ENCODE measurements around the gene ZNF649. TPM values are rescaled to one million over a fixed set of nuclear protein-coding genes. Genes with fewer than 3 reads are reported as not detected.

The ZNF649 gene
- total and polyA plus RNA-seq, 2 of the 13 experiments (the other 11 are each of a cell fraction or from before 2014, with no cell fraction given), result 3.0 to 13.4 TPM

DNA sequence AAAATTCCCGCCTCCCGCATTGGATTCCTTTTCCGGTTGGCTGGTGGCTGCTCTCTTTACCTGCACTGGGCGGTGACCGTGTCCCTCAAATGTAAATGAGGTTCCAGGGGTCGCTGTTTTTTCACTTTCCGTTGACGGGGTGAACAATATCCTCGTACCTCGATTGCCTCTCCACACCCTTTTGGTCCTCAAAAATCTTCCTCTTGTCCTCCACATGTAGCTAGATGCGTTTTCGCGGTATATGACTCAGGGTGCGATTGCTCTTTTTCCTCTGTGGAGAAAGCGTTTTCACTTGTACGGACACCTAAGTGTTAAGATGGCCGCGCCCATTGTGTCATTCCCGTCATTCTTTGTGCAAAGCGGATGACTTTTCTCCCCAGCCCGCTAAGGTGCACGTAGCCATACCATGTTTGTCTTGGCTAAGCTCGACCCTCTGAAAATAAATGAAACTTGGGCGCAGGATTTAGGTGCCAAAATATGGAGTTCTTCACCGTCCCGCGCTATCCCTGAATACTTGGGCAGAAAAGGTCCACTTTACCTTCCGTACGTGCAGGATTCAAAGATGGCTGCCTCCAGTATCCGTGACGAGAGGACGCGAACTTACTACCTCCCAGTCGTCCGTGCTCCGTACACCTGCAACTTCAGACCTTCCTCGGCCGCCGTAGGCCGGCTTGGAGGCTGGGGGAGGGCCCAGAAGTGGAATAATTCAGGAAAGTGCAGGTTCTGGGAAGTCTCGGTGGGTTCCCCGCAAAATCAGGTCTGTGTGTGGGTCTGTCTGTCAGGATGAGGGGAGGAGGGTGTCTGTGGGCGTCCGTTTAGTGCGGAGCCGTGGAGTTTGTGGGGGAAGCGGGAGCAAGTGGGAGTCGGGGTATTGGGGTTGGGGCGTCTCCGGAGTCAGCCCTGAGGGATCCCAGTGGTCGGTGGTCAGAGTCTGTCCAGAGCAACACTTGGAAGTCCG is 22.2 kb upstream of the ZNF649 start, which contains the start of gene ZNF613 (continued):
- TF ChIP-seq, protein P1, sequence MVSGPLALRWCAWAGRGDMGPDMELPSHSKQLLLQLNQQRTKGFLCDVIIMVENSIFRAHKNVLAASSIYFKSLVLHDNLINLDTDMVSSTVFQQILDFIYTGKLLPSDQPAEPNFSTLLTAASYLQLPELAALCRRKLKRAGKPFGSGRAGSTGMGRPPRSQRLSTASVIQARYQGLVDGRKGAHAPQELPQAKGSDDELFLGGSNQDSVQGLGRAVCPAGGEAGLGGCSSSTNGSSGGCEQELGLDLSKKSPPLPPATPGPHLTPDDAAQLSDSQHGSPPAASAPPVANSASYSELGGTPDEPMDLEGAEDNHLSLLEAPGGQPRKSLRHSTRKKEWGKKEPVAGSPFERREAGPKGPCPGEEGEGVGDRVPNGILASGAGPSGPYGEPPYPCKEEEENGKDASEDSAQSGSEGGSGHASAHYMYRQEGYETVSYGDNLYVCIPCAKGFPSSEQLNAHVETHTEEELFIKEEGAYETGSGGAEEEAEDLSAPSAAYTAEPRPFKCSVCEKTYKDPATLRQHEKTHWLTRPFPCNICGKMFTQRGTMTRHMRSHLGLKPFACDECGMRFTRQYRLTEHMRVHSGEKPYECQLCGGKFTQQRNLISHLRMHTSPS (CRISPR knock-in tag; IDR thresholded peaks at IDR 0.05; ENCODE audit: low read depth), result no peak
- TF ChIP-seq FOXM1 (CRISPR knock-in tag; IDR thresholded peaks at IDR 0.05), result no peak
- peak; percentile 95 for TF ChIP-seq IRF2 (CRISPR knock-in tag; IDR thresholded peaks at IDR 0.05)
- 0 out of 2 replicates have a peak, but pooled peaks have one; percentile 11 for TF ChIP-seq GATAD2A (CRISPR knock-in tag; IDR thresholded peaks at IDR 0.05)
- no peak for TF ChIP-seq KLF9 (CRISPR knock-in tag; IDR thresholded peaks at IDR 0.05; ENCODE audit: low read depth)
- TF ChIP-seq, protein P2, sequence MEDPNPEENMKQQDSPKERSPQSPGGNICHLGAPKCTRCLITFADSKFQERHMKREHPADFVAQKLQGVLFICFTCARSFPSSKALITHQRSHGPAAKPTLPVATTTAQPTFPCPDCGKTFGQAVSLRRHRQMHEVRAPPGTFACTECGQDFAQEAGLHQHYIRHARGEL (CRISPR knock-in tag; IDR thresholded peaks at IDR 0.05), result no peak
- TF ChIP-seq ATF7-NPFF (CRISPR knock-in tag; IDR thresholded peaks at IDR 0.05; ENCODE audit: low read depth), result no peak
- no peak for TF ChIP-seq SP5 (CRISPR knock-in tag; IDR thresholded peaks at IDR 0.05; ENCODE audit: borderline replicate concordance, low read depth)
- TF ChIP-seq, protein P3, sequence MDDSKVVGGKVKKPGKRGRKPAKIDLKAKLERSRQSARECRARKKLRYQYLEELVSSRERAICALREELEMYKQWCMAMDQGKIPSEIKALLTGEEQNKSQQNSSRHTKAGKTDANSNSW (CRISPR knock-in tag; IDR thresholded peaks at IDR 0.05; ENCODE audit: borderline replicate concordance), result no peak
- peak; percentile 14; the same call in 1 of the 2 replicates for TF ChIP-seq ZBTB20 (CRISPR knock-in tag; IDR thresholded peaks at IDR 0.05; ENCODE audit: borderline replicate concordance, low read depth)
- TF ChIP-seq KMT2B (CRISPR knock-in tag; IDR thresholded peaks at IDR 0.05), result peak; percentile 88
- TF ChIP-seq, protein P4, sequence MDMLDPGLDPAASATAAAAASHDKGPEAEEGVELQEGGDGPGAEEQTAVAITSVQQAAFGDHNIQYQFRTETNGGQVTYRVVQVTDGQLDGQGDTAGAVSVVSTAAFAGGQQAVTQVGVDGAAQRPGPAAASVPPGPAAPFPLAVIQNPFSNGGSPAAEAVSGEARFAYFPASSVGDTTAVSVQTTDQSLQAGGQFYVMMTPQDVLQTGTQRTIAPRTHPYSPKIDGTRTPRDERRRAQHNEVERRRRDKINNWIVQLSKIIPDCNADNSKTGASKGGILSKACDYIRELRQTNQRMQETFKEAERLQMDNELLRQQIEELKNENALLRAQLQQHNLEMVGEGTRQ (IDR thresholded peaks at IDR 0.05; ENCODE audit: low read depth, low read length), result no peak
- TF ChIP-seq, protein P4 (CRISPR knock-in tag; IDR thresholded peaks at IDR 0.05; ENCODE audit: borderline replicate concordance), result no peak
- TF ChIP-seq ARHGAP35 (CRISPR knock-in tag; IDR thresholded peaks at IDR 0.05; ENCODE audit: borderline replicate concordance), result no peak; the same call in 1 of the 2 replicates
- no peak for TF ChIP-seq ZNF773 (CRISPR knock-in tag; IDR thresholded peaks at IDR 0.05; ENCODE audit: borderline replicate concordance)
- TF ChIP-seq, protein P5, sequence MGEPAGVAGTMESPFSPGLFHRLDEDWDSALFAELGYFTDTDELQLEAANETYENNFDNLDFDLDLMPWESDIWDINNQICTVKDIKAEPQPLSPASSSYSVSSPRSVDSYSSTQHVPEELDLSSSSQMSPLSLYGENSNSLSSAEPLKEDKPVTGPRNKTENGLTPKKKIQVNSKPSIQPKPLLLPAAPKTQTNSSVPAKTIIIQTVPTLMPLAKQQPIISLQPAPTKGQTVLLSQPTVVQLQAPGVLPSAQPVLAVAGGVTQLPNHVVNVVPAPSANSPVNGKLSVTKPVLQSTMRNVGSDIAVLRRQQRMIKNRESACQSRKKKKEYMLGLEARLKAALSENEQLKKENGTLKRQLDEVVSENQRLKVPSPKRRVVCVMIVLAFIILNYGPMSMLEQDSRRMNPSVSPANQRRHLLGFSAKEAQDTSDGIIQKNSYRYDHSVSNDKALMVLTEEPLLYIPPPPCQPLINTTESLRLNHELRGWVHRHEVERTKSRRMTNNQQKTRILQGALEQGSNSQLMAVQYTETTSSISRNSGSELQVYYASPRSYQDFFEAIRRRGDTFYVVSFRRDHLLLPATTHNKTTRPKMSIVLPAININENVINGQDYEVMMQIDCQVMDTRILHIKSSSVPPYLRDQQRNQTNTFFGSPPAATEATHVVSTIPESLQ (CRISPR knock-in tag; conservative IDR thresholded peaks at IDR 0.05), result no peak
- TF ChIP-seq ZBTB38 (CRISPR knock-in tag; IDR thresholded peaks at IDR 0.05), result peak; percentile 55; the same call in 1 of the 2 replicates
- TF ChIP-seq ZNF264 (CRISPR knock-in tag; IDR thresholded peaks at IDR 0.05), result peak; percentile 18; the same call in 1 of the 2 replicates
- TF ChIP-seq, protein P6, sequence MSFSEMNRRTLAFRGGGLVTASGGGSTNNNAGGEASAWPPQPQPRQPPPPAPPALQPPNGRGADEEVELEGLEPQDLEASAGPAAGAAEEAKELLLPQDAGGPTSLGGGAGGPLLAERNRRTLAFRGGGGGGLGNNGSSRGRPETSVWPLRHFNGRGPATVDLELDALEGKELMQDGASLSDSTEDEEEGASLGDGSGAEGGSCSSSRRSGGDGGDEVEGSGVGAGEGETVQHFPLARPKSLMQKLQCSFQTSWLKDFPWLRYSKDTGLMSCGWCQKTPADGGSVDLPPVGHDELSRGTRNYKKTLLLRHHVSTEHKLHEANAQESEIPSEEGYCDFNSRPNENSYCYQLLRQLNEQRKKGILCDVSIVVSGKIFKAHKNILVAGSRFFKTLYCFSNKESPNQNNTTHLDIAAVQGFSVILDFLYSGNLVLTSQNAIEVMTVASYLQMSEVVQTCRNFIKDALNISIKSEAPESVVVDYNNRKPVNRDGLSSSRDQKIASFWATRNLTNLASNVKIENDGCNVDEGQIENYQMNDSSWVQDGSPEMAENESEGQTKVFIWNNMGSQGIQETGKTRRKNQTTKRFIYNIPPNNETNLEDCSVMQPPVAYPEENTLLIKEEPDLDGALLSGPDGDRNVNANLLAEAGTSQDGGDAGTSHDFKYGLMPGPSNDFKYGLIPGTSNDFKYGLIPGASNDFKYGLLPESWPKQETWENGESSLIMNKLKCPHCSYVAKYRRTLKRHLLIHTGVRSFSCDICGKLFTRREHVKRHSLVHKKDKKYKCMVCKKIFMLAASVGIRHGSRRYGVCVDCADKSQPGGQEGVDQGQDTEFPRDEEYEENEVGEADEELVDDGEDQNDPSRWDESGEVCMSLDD (CRISPR knock-in tag; IDR thresholded peaks at IDR 0.05; ENCODE audit: borderline replicate concordance), result no peak
- TF ChIP-seq PHB2 (IDR thresholded peaks at IDR 0.05; ENCODE audit: partially characterized antibody), result no peak
